Measurements from ENCODE around the gene RABGAP1L. TPM values are rescaled to one million over a fixed set of nuclear protein-coding genes. Genes with fewer than 3 reads are reported as not detected.
"Not testable (repeated sequence)": the region's sequence is repeated elsewhere in the genome, so short reads cannot be mapped to it uniquely, and the experiment has no call there.

RABGAP1L gene
- total RNA-seq, 1 donor from 2014 or later: 59.6 TPM

- ATAC-seq (no peak), DNase-seq (ENCODE audit: low spot score) (no peak)
- intact Hi-C loops (cut with DNase I): no loop called here
Observed at GRCh38 chr1:174322202-174322862, 163.0 kb downstream of the RABGAP1L start.

DNA sequence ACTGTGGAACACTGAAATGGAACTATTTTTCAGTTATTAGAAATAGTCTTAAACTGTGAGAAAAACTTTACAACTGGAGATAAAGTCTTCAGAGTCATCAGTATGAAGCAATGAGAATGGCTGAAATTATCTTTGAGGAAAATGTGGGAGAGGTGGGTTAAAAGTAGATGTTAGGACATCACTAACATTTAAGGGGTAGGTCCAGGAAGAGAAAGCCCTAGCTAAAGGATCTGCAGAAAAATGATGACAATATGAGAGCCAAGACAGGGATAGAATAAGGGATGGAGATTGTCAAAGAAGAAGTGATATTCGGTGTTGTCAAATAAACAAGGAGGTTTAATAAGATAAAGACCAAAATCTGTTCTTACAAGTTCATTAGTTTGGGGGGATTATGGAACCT lies 165.2 kb downstream of the RABGAP1L start:
- ATAC-seq (no peak), DNase-seq (ENCODE audit: low spot score) (no peak)
- intact Hi-C loops (cut with DNase I): no loop called here

GRCh38 chr1:174324939-174325338 lies 165.6 kb downstream of the RABGAP1L start:
- ATAC-seq: no peak
- intact Hi-C loops (cut with DNase I): no loop called here

DNA sequence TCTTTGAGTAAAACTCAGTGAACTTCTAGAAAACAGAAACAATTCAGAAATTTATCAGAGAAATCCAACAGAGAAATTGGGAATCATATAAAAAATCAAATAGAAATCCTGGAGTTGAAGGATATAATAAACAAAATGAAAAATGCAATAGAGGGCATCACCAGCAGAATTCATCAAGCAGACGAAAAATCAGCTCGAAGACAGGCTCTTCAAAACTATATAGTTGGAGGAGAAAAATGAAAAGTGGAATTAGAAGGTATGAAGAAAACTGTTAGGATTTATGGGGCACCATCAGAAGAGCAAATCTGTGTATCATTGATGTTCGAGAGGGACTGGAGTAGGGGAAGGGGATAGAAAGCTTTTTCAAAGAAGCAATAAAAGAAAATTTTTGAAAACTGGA lies 167.0 kb downstream of the RABGAP1L start:
- intact Hi-C loops (cut with DNase I): no loop called here
- no peak for ATAC-seq
- DNase-seq (ENCODE audit: low spot score): no peak

More at GRCh38 chr1:174324939-174325338, 165.6 kb downstream of the RABGAP1L start:
- DNase-seq (ENCODE audit: low spot score): no peak

GRCh38 chr1:174333437-174333836 lies 174.1 kb downstream of the RABGAP1L start:
- no peak for ATAC-seq
- intact Hi-C loops (cut with DNase I): no loop called here

GRCh38 chr1:174337000-174337681 lies 177.8 kb downstream of the RABGAP1L start:
- DNase-seq (ENCODE audit: low spot score) (no peak), ATAC-seq (no peak)
- intact Hi-C loops (cut with DNase I): no loop called here

More at GRCh38 chr1:174333437-174333836, 174.1 kb downstream of the RABGAP1L start:
- no peak for DNase-seq (ENCODE audit: low spot score)

DNA sequence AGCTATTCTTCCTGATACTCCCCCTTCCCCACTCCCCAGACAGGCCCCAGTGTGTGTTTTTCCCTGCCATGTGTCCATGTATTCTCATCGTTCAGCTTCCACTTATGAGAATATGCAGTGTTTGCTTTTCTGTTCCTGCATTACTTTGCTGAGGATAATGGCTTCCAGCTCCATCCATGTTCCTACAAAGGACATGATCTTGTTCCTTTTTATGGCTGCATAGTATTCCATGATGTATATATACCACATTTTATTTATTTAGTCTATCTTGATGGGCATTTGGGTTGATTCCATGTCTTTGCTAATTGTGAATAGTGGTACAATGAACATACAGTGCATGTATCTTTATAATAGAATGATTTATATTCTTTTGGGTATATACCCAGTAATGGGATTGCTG lies 181.1 kb downstream of the RABGAP1L start:
- DNase-seq (ENCODE audit: low spot score); ATAC-seq; intact Hi-C loops (cut with DNase I): not testable (repeated sequence)

DNA sequence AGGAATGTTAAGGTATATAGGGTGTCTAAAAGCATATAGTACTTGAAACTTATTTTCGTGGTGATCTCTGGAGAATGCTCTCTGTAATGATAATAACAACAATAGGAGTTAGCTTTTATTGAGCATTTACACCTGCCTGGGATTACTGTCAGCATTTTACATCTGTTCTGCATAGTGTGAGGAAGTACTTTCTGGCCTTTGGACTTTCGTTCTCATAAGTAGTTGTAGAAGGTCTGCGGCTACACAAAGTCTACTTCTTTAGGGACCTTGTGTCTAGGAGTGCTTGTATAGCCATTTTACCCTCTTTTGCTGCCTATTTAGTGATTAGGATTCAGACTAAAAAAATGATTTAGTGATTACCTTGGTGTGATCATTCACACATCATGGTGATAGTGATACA lies 184.8 kb downstream of the RABGAP1L start:
- no peak for DNase-seq (ENCODE audit: low spot score)
- intact Hi-C loops (cut with DNase I): no loop called here
- no peak for ATAC-seq

DNA sequence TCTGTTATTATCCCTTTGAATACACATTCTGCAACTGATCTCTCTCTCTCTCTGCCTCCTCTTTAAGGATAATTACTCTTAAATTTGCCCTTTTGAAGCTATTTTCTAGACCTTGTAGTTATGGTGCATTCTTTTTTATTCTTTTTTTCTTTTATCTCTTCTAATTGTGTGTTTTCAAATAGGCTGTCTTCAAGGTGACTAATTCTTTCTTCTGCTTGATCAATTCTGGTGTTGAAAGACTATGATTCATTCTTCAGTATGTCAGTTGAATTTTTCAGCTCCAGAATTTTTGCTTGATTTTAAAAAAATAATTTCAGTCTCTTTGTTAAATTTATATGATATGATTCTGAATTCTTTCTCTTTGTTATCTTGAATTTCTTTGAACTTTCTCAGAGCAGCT lies 192.8 kb downstream of the RABGAP1L start:
- intact Hi-C loops (cut with DNase I): no loop called here
- ATAC-seq: no peak
- DNase-seq (ENCODE audit: low spot score): no peak

DNA sequence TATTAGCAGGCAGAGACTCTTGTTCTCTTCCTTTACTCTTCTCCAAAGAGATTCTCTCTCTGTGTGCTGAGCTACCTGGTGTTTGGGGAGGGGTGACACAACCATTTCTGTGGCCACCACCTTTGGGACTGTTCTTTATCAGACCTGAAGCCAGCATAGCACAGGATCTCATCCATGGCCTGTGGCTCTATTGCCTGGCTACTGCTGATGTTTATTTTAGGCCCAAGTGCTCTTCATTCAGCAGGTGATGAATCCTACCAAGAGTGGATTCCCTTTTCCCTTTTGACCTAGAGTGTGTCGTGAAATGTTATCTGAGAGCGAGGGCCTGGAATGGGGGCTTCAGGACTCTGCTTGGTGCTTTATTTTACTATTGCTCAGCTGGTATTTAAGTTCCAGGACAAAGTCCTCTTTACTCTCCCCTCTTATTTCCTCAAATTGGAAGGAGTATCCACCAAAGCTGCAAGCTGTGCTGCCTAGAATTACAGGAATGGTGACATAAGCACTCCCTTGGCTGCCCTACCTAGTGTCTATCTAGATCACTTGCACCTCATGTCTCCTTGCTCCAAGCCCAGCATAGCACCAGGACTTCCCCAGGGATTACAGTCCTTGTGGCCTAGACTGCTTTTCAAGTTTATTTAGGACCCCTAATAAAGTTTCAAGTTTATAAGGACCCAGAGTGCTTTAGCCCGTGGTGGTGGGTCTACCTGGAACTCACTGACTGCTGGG lies 193.7 kb downstream of the RABGAP1L start:
- DNase-seq (ENCODE audit: low spot score) (no peak), ATAC-seq (no peak)
- intact Hi-C loops (cut with DNase I): no loop called here

GRCh38 chr1:174358344-174358743 lies 199.0 kb downstream of the RABGAP1L start:
- no peak for DNase-seq (ENCODE audit: low spot score)
- ATAC-seq: no peak
- intact Hi-C loops (cut with DNase I): loop anchor here (5.0 kb wide), 1 partner anchor 736 kb away; no protein-coding TSS in a partner anchor

- intact Hi-C loops (cut with DNase I): loop anchor here (5.0 kb wide), 1 partner anchor 737 kb away; no protein-coding TSS in a partner anchor
- DNase-seq (ENCODE audit: low spot score) (no peak), ATAC-seq (no peak)
Observed at GRCh38 chr1:174358786-174359453, 199.6 kb downstream of the RABGAP1L start.

GRCh38 chr1:174359454-174359805 lies 200.1 kb downstream of the RABGAP1L start:
- intact Hi-C loops (cut with DNase I): loop anchor here (5.0 kb wide), 1 partner anchor 737 kb away; no protein-coding TSS in a partner anchor
- no peak for ATAC-seq
- DNase-seq (ENCODE audit: low spot score): no peak

- DNase-seq (ENCODE audit: low spot score) (no peak), ATAC-seq (no peak)
- intact Hi-C loops (cut with DNase I): no loop called here
Observed at GRCh38 chr1:174364996-174365736, 205.8 kb downstream of the RABGAP1L start.

- no peak for ATAC-seq
- DNase-seq (ENCODE audit: low spot score): no peak
- intact Hi-C loops (cut with DNase I): no loop called here
Observed at GRCh38 chr1:174366946-174367345, 207.6 kb downstream of the RABGAP1L start.

DNA sequence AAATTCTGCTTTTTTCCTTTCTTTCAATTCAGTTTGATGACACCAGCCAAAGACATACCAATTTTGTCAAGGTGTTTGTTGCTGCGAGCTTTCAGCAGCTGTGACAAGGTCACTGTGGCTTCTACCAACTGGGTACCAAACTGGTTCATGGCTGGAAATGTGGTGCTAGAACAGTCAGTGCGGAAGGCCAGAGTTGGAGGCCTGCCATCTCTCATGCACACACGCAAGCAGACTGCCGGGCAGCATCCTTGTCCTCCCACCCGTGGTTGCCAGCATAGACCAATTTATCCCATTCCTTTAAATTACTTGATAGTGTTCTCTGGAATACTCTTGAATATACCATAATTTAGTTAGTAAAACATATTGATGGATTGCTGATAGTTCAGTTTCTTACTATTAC lies 208.6 kb downstream of the RABGAP1L start:
- intact Hi-C loops (cut with DNase I): no loop called here
- DNase-seq (ENCODE audit: low spot score): no peak
- no peak for ATAC-seq

DNA sequence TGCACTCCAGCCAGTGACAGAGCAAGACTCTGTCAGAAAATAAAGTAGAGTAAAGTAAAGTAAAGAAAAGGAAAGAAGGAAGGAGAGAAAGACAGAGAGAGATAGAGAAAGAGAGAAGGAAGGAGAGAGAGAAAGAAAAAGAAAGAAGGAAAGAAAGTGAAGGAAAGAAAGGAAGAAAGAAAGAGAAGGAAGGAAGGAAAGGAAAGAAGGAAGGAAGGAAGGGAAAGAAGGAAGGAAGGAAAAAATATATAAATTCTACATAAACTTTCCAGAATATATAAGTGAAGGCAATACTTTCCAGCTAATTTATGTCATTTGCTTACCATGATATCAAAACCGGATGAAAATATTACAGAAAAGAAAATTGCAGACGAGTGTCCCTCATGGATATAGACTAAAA lies 216.7 kb downstream of the RABGAP1L start:
- ATAC-seq (no peak), DNase-seq (ENCODE audit: low spot score) (no peak)
- intact Hi-C loops (cut with DNase I): no loop called here

DNA sequence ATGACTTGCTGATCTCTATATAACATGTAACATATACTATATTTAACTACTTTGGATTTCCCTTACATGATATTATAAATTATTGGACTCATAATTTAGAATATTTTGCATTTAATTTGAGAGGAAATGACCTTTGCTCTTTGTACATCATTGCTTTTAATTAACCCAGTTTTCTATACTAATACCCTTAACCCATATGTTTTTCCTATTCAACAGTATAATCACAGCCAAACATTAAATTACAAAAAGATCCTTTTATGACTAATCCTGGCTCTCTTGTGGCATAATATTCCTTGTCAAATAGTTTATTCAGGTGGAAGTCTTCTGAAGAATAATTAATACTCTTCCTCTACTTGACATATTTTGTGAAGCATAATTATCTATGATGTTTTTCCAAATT lies 232.4 kb downstream of the RABGAP1L start:
- ATAC-seq (no peak), DNase-seq (ENCODE audit: low spot score) (no peak)
- intact Hi-C loops (cut with DNase I): no loop called here

- no peak for DNase-seq (ENCODE audit: low spot score)
- no peak for ATAC-seq
- intact Hi-C loops (cut with DNase I): no loop called here
Observed at GRCh38 chr1:174393885-174394284, 234.6 kb downstream of the RABGAP1L start.
